ENCODE measurements around the gene PRTG. TPM values are rescaled to one million over a fixed set of nuclear protein-coding genes. Genes with fewer than 3 reads are reported as not detected.
"Not testable (repeated sequence)": the region's sequence is repeated elsewhere in the genome, so short reads cannot be mapped to it uniquely, and the experiment has no call there.

Gene PRTG
- total RNA-seq, 4 donors from 2014 or later: 1.8 to 6.8 (median 2.9) TPM

DNA sequence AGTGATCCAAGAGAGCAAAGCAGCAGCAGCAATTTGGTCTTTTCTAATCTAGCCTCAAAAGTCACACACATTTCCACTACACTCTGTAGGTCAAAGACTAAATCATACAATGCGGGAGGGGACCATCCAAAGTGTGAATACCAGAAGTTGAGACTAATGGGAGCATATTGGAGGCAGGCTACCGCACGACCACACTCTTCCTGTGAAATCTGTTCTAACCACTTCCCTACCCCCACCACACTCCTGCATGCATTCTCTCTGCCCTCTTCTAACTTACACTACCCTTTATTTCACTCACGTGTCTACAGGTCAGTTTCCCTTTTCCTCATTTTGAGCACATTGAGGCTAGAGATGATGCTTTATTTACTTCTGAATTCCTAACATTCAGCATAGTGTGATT is 23.7 kb upstream of the PRTG start:
- TF ChIP-seq, protein P1, sequence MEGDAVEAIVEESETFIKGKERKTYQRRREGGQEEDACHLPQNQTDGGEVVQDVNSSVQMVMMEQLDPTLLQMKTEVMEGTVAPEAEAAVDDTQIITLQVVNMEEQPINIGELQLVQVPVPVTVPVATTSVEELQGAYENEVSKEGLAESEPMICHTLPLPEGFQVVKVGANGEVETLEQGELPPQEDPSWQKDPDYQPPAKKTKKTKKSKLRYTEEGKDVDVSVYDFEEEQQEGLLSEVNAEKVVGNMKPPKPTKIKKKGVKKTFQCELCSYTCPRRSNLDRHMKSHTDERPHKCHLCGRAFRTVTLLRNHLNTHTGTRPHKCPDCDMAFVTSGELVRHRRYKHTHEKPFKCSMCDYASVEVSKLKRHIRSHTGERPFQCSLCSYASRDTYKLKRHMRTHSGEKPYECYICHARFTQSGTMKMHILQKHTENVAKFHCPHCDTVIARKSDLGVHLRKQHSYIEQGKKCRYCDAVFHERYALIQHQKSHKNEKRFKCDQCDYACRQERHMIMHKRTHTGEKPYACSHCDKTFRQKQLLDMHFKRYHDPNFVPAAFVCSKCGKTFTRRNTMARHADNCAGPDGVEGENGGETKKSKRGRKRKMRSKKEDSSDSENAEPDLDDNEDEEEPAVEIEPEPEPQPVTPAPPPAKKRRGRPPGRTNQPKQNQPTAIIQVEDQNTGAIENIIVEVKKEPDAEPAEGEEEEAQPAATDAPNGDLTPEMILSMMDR (IDR thresholded peaks at IDR 0.05): no peak
- DNase-seq (ENCODE audit: low spot score) (no peak), ATAC-seq (ENCODE audit: low FRiP score) (no peak)

DNA sequence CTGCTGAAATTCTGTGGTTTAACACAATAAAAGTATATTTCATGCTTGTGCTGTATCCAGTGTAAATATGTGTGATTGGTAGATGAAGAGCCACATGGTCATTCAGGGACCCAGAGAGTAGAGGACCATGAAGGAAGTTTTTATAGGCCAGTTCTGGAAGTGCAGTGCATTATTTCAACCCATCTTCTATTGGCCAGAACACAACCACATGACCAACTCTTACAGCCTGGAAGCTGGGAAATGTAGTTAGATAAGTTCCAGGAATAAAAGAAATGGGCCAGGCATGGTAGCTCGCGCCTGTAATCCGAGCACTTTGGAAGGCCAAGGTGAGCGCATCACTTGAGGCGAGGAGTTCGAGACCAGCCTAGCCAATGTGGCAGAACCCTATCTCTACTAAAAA is 21.4 kb upstream of the PRTG start:
- no peak for DNase-seq (ENCODE audit: low spot score)
- ATAC-seq (ENCODE audit: low FRiP score): no peak
- TF ChIP-seq, protein P1 (IDR thresholded peaks at IDR 0.05): no peak

DNA sequence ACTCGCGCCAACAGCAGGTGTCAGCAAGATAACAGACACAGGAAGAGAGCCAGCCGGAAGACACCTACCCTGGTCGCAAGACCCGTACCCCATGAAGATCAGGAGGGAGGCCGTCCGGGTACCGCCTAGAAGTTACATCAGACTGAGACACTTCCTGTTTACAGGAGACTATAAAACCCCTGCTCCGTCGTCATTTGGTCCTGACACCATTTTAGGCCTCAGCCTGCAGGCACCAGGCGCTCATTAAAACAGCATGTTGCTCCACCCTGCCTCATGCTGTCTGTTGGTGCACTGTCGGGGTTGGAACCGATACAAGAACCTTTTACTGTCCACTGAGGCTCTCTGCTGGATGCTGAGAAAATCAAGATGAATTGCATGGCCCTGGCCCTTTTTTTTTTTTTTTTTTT is 15.6 kb upstream of the PRTG start:
- DNase-seq (ENCODE audit: low spot score) (no peak), ATAC-seq (ENCODE audit: low FRiP score) (no peak)
- TF ChIP-seq, protein P1 (IDR thresholded peaks at IDR 0.05): no peak

DNA sequence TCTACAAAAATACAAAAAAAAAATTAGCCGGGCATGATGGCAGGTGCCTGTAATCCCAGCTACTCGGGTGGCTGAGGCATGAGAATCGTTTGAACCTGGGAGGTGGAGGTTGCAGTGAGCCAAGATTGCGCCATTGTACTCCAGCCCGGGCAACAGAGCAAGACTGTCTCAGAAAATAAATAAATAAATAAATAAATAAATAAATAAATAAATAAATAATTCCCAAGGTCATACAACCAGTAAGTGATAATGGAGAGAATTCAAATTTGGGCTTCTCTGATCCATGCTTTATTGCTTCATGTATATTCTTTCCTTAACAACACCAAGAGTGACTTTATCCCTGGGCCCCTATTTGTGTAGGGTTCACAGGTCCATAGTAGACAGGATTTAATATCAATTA is 10.5 kb upstream of the PRTG start:
- ATAC-seq (ENCODE audit: low FRiP score): not testable (repeated sequence)

DNA sequence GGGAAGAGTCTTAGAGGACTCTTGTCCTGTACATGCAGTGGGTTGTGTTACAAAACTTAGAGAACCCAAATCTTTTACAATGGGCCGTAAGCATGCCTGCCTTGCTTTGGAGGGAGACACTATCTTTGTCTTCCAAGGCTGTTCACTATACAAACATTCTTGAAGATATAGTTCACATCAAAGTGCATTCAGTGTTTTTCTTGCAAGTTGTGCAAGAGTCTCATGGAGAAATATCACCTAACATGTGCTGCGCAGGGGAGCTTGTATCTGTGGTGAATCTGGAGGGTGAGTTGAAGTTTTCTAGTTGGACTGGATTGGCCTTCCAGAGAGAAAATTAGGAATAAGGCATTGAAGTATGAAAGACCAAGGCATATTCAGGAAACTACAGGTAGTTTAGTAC is 7.8 kb upstream of the PRTG start:
- ATAC-seq (ENCODE audit: low FRiP score) (no peak), DNase-seq (ENCODE audit: low spot score) (no peak)
- TF ChIP-seq, protein P1 (IDR thresholded peaks at IDR 0.05): no peak

More for the DNA sequence above, 10.5 kb upstream of the PRTG start:
- not testable (repeated sequence) for DNase-seq (ENCODE audit: low spot score)

DNA sequence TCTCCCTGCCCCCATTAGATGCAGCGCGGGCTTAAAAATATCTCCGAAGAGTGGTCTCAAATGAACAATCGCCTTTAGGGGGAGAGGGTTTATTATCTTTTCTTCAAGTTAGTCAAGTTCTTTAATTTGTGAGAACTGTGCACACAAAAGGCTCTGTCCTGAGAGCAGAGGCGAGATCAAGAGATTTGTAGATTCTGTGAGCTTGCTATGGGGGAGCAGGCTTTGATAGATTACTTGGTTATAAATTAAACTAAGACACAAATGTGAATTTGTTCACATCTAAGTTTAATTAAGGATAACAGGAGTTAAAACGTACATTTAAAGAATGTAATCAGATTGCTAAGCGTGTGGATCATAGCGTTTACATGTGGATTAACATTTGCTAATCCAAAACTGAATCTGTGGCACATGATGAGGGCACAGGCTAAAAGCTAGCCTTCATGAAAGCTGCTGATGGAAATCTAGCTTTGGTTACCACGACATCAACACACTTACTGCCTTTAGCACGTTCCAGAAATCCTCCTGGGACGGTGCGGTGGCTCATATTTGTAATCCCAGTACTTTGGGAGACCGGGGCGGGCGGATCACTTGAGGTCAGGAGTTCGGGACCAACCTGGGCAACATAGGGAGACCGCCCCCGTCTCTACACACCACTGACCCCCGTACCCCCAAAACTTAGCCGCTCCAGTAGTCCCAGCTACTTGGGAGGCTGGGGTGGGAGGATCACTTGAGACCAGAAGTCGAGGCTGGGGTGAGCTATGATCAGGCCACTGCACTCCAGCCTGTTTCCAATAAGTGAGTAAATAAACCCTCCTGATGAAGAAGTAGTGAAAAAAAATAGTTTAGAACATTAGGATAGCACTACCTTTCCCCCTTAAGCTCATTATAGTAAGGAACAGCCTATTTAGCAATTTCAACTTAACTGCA is 1.0 kb upstream of the PRTG start:
- TF ChIP-seq, protein P1 (IDR thresholded peaks at IDR 0.05): no peak
- no peak for DNase-seq (ENCODE audit: low spot score)
- no peak for ATAC-seq (ENCODE audit: low FRiP score)

DNA sequence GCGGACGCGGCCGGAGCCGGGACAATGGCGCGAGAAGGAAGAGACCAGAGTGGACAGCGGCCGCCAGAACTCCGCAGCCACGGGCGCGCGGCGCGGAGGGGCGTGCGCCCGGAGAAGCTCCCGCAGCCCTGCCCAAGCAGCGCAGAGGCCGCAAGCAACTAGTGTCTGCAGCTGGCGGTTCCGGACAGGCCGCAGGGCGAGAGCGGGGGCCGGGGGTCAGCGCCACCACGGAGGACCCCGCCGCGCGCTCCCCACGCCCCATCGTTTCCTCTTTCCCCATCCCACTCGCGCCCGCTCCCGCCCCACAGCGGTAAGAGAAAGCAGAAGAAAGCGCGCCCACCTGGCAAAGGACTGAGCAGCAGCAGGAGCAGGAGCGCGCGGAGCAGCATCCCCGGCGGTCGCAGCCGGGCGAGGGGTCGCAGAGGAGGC is 440 bp downstream of the PRTG start:
- TF ChIP-seq, protein P1 (IDR thresholded peaks at IDR 0.05): no peak
- peak; percentile 62 for ATAC-seq (ENCODE audit: low FRiP score)
- no peak for DNase-seq (ENCODE audit: low spot score)

Data from omental fat pad (tissue), 4 donors.